HFFc6 (cell line): ENCODE measurements around the gene GRPEL2. TPM values are rescaled to one million over a fixed set of nuclear protein-coding genes. Genes with fewer than 3 reads are reported as not detected.

Experiments
- DNase-seq: peaks from one replicate; pipeline ENCODE4 v3.0.0-alpha.2; 2018
- H3K27ac Mint-ChIP-seq: 2 replicates; pipeline ENCODE4 v1.8.0; 2020; ENCODE audit warnings: mild to moderate bottlenecking, mixed read lengths
- H3K27me3 Mint-ChIP-seq: 2 replicates; pipeline ENCODE4 v1.8.0; 2021; ENCODE audit warnings: mild to moderate bottlenecking, moderate library complexity, mixed read lengths; ENCODE audit not compliant: insufficient read depth
- H3K36me3 Mint-ChIP-seq: 2 replicates; pipeline ENCODE4 v1.8.0; 2021; ENCODE audit warnings: low read depth, mixed read lengths
- H3K4me1 Mint-ChIP-seq: 2 replicates; pipeline ENCODE4 v1.8.0; 2020; ENCODE audit warnings: low read depth, mixed read lengths
- H3K4me3 Mint-ChIP-seq: 2 replicates; pipeline ENCODE4 v1.8.0; 2020; ENCODE audit warnings: mild to moderate bottlenecking, moderate library complexity, mixed read lengths
- H3K9me3 Mint-ChIP-seq: 2 replicates; pipeline ENCODE4 v1.8.0; 2020; ENCODE audit warnings: mild to moderate bottlenecking, mixed read lengths
- CTCF ChIP-seq: fragments of 200-600 bp; sonication (generic); IDR thresholded peaks from 2 replicates; pipeline ENCODE4 v1.5.0; 2021; ENCODE audit warnings: antibody characterized with exemption, mild to moderate bottlenecking
- total RNA-seq, 6 experiments: library from RNA; stranded (reverse); fragmentation: NEBNext Ultra II Directional; extraction: Animal tissue kit (Norgen Biotek cat#: 25700); gene quantifications; 2 replicates in 1 of 6; 3 replicates in 5 of 6; pipeline ENCODE4 v1.2.3, GENCODE V29; 2021

Gene GRPEL2
- total RNA-seq, 6 experiments from 2014 or later = 15.6 to 18.9 (median 17.5) TPM

GRCh38 chr5:149376104-149376503, 30.8 kb downstream of the GRPEL2 start:
- Mint-ChIP-seq H3K27me3 (peaks cover 10% of the 10 kb centered on the region), H3K4me1 (no peaks in the 10 kb centered on the region), H3K9me3 (no peaks in the 10 kb centered on the region), H3K4me3 (no peak overlapping the region), H3K36me3 (no peaks in the 10 kb centered on the region), H3K27ac (no peak overlapping the region)
- TF ChIP-seq CTCF = no peak
- no peak for DNase-seq

- H3K9me3 Mint-ChIP-seq = no peaks in the 10 kb centered on the region
- TF ChIP-seq CTCF = no peak
- DNase-seq = no peak
- H3K27ac Mint-ChIP-seq = no peak overlapping the region
- peaks cover 3% of the 10 kb centered on the region for H3K4me1 Mint-ChIP-seq
- peaks cover 6% of the 10 kb centered on the region for H3K27me3 Mint-ChIP-seq
- no peak overlapping the region for H3K4me3 Mint-ChIP-seq
- no peaks in the 10 kb centered on the region for H3K36me3 Mint-ChIP-seq
These were observed 31.6 kb downstream of the GRPEL2 start for GRCh38 chr5:149376711-149377447.

- Mint-ChIP-seq H3K27me3 (peaks cover 3% of the 10 kb centered on the region), H3K4me3 (no peak overlapping the region), H3K9me3 (no peaks in the 10 kb centered on the region), H3K36me3 (no peaks in the 10 kb centered on the region), H3K27ac (no peak overlapping the region), H3K4me1 (peaks cover 17% of the 10 kb centered on the region)
- no peak for DNase-seq
- no peak for TF ChIP-seq CTCF
These were observed 33.0 kb downstream of the GRPEL2 start for GRCh38 chr5:149378241-149378820.

- no peak for TF ChIP-seq CTCF
- Mint-ChIP-seq H3K36me3 (no peaks in the 10 kb centered on the region), H3K27me3 (peaks cover 3% of the 10 kb centered on the region), H3K4me1 (peaks cover 17% of the 10 kb centered on the region), H3K9me3 (no peaks in the 10 kb centered on the region), H3K27ac (no peak within 1 kb of the TSS), H3K4me3 (no peak within 1 kb of the TSS)
- no peak for DNase-seq
These were observed 34.0 kb downstream of the GRPEL2 start, which contains the start of gene IL17B for GRCh38 chr5:149379177-149379761. TSS of gene IL17B (minus strand) at chr5:149379292. CDS start at chr5:149379225, 67 bp downstream.

DNA sequence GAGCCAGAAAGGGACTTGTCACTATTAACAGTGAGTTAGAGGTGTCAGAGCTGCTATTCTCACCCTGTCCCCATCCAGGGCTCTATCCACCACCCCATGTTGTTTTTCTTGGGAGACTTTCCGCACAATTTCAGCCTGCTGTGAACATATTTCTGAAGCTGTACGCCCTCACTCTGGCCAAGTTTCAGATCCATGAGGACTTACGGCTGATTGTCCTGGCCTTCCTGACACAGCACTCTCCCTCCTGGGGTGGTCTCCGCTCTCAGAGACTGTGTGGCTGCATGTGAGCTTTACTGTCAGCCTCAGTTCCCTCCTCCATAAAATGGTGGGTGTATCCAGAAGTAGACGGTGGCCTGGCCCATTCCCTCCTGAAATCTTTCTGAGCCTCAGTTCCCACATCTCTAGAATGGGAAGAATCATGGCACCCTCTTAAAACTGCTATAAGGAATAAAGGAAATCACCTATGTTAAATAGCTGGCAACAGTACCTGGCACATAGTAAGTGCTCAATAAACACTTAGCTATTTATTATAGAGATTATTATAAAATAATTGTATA, 34.6 kb downstream of the GRPEL2 start:
- DNase-seq = no peak
- Mint-ChIP-seq H3K27ac (no peak overlapping the region), H3K4me3 (no peak overlapping the region), H3K4me1 (peaks cover 17% of the 10 kb centered on the region), H3K36me3 (no peaks in the 10 kb centered on the region), H3K9me3 (no peaks in the 10 kb centered on the region), H3K27me3 (peaks cover 3% of the 10 kb centered on the region)
- no peak for TF ChIP-seq CTCF
